HEK293T (cell line): ENCODE measurements around the gene STXBP6.

Experiments
- CTCF ChIA-PET: fragments of 350-600 bp; formaldehyde crosslinking; extraction: SDS; loops from one replicate; lab custom pipeline; 2021; ENCODE audit warnings: antibody characterized with exemption, inconsistent platforms; lab: Yijun Ruan, JAX
- POLR2A ChIA-PET: fragments of 350-600 bp; formaldehyde crosslinking; extraction: SDS; loops from one replicate; lab custom pipeline; 2020; ENCODE audit warnings: antibody characterized with exemption, inconsistent platforms; lab: Yijun Ruan, JAX
- DNase-seq: peaks from one replicate; pipeline ENCODE4 v3.0.0; 2012; ENCODE audit warnings: mixed read lengths; ENCODE audit errors: extremely low spot score
- ARNT ChIP-seq: fragments of 450-650 bp; IDR thresholded peaks from 2 replicates; pipeline ENCODE4 v1.6.1; 2017; ENCODE audit warnings: mild to moderate bottlenecking
- BHLHE40 ChIP-seq: fragments of 450-650 bp; IDR thresholded peaks from 2 replicates; pipeline ENCODE4 v1.6.1; 2016; ENCODE audit warnings: mild to moderate bottlenecking, moderate library complexity, borderline replicate concordance
- CTBP1 ChIP-seq: fragments of 450-650 bp; IDR thresholded peaks from 2 replicates; pipeline ENCODE4 v1.6.1; 2016; ENCODE audit warnings: borderline replicate concordance
- ELF4 ChIP-seq: fragments of 450-650 bp; IDR thresholded peaks from 2 replicates; pipeline ENCODE4 v1.6.1; 2017; ENCODE audit warnings: antibody characterized with exemption
- FOXA1 ChIP-seq: fragments of 450-650 bp; IDR thresholded peaks from 2 replicates; pipeline ENCODE4 v1.6.1; 2016; ENCODE audit warnings: mild to moderate bottlenecking
- FOXK2 ChIP-seq: fragments of 450-650 bp; IDR thresholded peaks from 2 replicates; pipeline ENCODE4 v1.6.1; 2016; ENCODE audit warnings: mild to moderate bottlenecking
- FOXM1 ChIP-seq: fragments of 450-650 bp; IDR thresholded peaks from 2 replicates; pipeline ENCODE4 v1.6.1; 2017; ENCODE audit warnings: mild to moderate bottlenecking, borderline replicate concordance
- HDGF ChIP-seq: fragments of 450-650 bp; IDR thresholded peaks from 2 replicates; pipeline ENCODE4 v1.6.1; 2017; ENCODE audit warnings: antibody characterized with exemption, borderline replicate concordance
- L3MBTL2 ChIP-seq: fragments of 450-650 bp; conservative IDR thresholded peaks from 2 replicates; pipeline ENCODE4 v1.6.1; 2016; ENCODE audit warnings: mild to moderate bottlenecking
- LEF1 ChIP-seq: fragments of 450-650 bp; IDR thresholded peaks from 2 replicates; pipeline ENCODE4 v1.6.1; 2017; ENCODE audit warnings: mild to moderate bottlenecking, borderline replicate concordance
- NFRKB ChIP-seq: fragments of 450-650 bp; IDR thresholded peaks from 2 replicates; pipeline ENCODE4 v1.6.1; 2016; ENCODE audit warnings: mild to moderate bottlenecking, moderate library complexity
- PKNOX1 ChIP-seq: fragments of 450-650 bp; IDR thresholded peaks from 2 replicates; pipeline ENCODE4 v1.6.1; 2016
- SP1 ChIP-seq: fragments of 450-650 bp; IDR thresholded peaks from 2 replicates; pipeline ENCODE4 v1.6.1; 2017
- SUZ12 ChIP-seq: fragments of 450-650 bp; IDR thresholded peaks from 2 replicates; pipeline ENCODE4 v1.6.1; 2016; ENCODE audit warnings: mild to moderate bottlenecking
- TARDBP ChIP-seq: fragments of 450-650 bp; IDR thresholded peaks from 2 replicates; pipeline ENCODE4 v1.6.1; 2016
- ZNF384 ChIP-seq: fragments of 450-650 bp; IDR thresholded peaks from 2 replicates; pipeline ENCODE4 v1.6.1; 2016

Gene STXBP6

GRCh38 chr14:24995016-24995415 is 54.9 kb downstream of the STXBP6 start:
- POLR2A ChIA-PET: no interaction called here
- no peak for TF ChIP-seq ARNT
- no peak for TF ChIP-seq CTBP1
- TF ChIP-seq LEF1: no peak

GRCh38 chr14:24993631-24994030 is 56.3 kb downstream of the STXBP6 start:
- CTCF ChIA-PET: no interaction called here

More at GRCh38 chr14:24995016-24995415, 54.9 kb downstream of the STXBP6 start:
- DNase-seq: no peak
- CTCF ChIA-PET: no interaction called here

GRCh38 chr14:24992624-24993360 is 57.2 kb downstream of the STXBP6 start:
- CTCF ChIA-PET: interaction anchor here (0.5 to 1.2 kb wide), 3 partner anchors 19 to 188 kb away, joined by 3 read pairs; no protein-coding TSS in a partner anchor
- TF ChIP-seq SP1 (no peak), PKNOX1 (no peak), LEF1 (no peak), L3MBTL2 (no peak), FOXK2 (no peak), FOXA1 (no peak), SUZ12 (no peak), TARDBP (no peak), HDGF (no peak), BHLHE40 (no peak), ELF4 (no peak), NFRKB (no peak)
- no peak for DNase-seq
- POLR2A ChIA-PET: no interaction called here

More at GRCh38 chr14:24993631-24994030, 56.3 kb downstream of the STXBP6 start:
- TF ChIP-seq CTBP1: no peak
- no peak for TF ChIP-seq FOXK2
- POLR2A ChIA-PET: no interaction called here
- DNase-seq: no peak

GRCh38 chr14:24991821-24992220 is 58.1 kb downstream of the STXBP6 start:
- ChIA-PET CTCF (interaction anchor here (1.2 kb wide), 1 partner anchor 82 kb away, joined by 3 read pairs; no protein-coding TSS in a partner anchor), POLR2A (no interaction called here)
- TF ChIP-seq L3MBTL2 (no peak), FOXK2 (no peak), TARDBP (no peak), NFRKB (no peak), SUZ12 (no peak), PKNOX1 (no peak), LEF1 (no peak), SP1 (no peak), HDGF (no peak)
- no peak for DNase-seq

GRCh38 chr14:24991288-24991687 is 58.7 kb downstream of the STXBP6 start:
- TF ChIP-seq BHLHE40: no peak
- no peak for TF ChIP-seq FOXK2
- no peak for TF ChIP-seq ELF4
- TF ChIP-seq FOXM1: no peak
- TF ChIP-seq FOXA1: no peak
- TF ChIP-seq ZNF384: no peak
- TF ChIP-seq L3MBTL2: no peak
- no peak for TF ChIP-seq CTBP1
- no peak for TF ChIP-seq LEF1
- TF ChIP-seq HDGF: no peak
- TF ChIP-seq SUZ12: no peak
- DNase-seq: no peak
- POLR2A ChIA-PET: no interaction called here
- CTCF ChIA-PET: no interaction called here

- ChIA-PET CTCF (interaction anchor here (1.0 kb wide), 1 partner anchor 17 kb away, joined by 4 read pairs; no protein-coding TSS in a partner anchor), POLR2A (no interaction called here)
- DNase-seq: no peak
- TF ChIP-seq FOXA1 (no peak), ELF4 (no peak), L3MBTL2 (no peak), PKNOX1 (no peak), TARDBP (no peak), FOXM1 (no peak), LEF1 (no peak), HDGF (no peak), SP1 (no peak), FOXK2 (no peak), ARNT (no peak), ZNF384 (no peak), SUZ12 (no peak)
Observed at GRCh38 chr14:24990773-24991172, 59.2 kb downstream of the STXBP6 start.

GRCh38 chr14:24990050-24990449 is 59.9 kb downstream of the STXBP6 start:
- POLR2A ChIA-PET: no interaction called here
- DNase-seq: no peak
- TF ChIP-seq SP1: no peak
- no peak for TF ChIP-seq SUZ12
- TF ChIP-seq PKNOX1: no peak
- no peak for TF ChIP-seq LEF1
- no peak for TF ChIP-seq NFRKB
- TF ChIP-seq TARDBP: no peak
- no peak for TF ChIP-seq CTBP1
- no peak for TF ChIP-seq HDGF
- no peak for TF ChIP-seq ZNF384
- no peak for TF ChIP-seq ELF4
- TF ChIP-seq ARNT: no peak
- no peak for TF ChIP-seq BHLHE40
- no peak for TF ChIP-seq FOXA1
- TF ChIP-seq FOXM1: no peak
- CTCF ChIA-PET: interaction anchor here (1.0 kb wide), 1 partner anchor 17 kb away, joined by 4 read pairs; no protein-coding TSS in a partner anchor
